HL-60 (cell line): ENCODE measurements around the gene MYL12B.

ENCODE experiments used
- DNase-seq, 2 experiments: peaks; one replicate each; pipeline ENCODE4 v3.0.0-alpha.2; 2010 to 2020; ENCODE audit warnings: low read depth in 1 of 2, low spot score in 1 of 2
- H3K27ac ChIP-seq: fragments of 250-450 bp; sonication (Bioruptor Pico); replicated peaks from 2 replicates; pipeline ENCODE4 v1.5.1; 2020; ENCODE audit warnings: mild to moderate bottlenecking, moderate library complexity
- H3K27me3 ChIP-seq: fragments of 250-450 bp; sonication (Bioruptor Pico); 2 replicates; pipeline ENCODE4 v1.5.1; 2021; ENCODE audit warnings: mild to moderate bottlenecking, moderate library complexity; ENCODE audit not compliant: insufficient read depth, poor library complexity, severe bottlenecking
- H3K4me3 ChIP-seq: replicated peaks from 2 replicates; pipeline ENCODE4 v1.5.1; 2011; ENCODE audit warnings: mild to moderate bottlenecking, control low read depth, low read length; ENCODE audit not compliant: insufficient read depth
- CTCF ChIP-seq: IDR thresholded peaks from one replicate; pipeline ENCODE4 v1.5.1; 2011; ENCODE audit warnings: low read length, control low read depth, inconsistent platforms; ENCODE audit not compliant: insufficient read depth
- GABPA ChIP-seq: IDR thresholded peaks from 2 replicates; pipeline ENCODE4 v1.6.1; 2012; ENCODE audit warnings: low read depth
- POLR2AphosphoS5 ChIP-seq: IDR thresholded peaks from 2 replicates; pipeline ENCODE4 v1.6.1; 2012; ENCODE audit warnings: low read depth
- REST ChIP-seq: IDR thresholded peaks from 2 replicates; pipeline ENCODE4 v1.6.1; 2012; ENCODE audit warnings: low read depth; ENCODE audit not compliant: insufficient replicate concordance
- SPI1 ChIP-seq: IDR thresholded peaks from 2 replicates; pipeline ENCODE4 v1.6.1; 2012; ENCODE audit warnings: low read depth, mild to moderate bottlenecking, borderline replicate concordance

MYL12B gene

GRCh38 chr18:3265564-3266033 is 3.7 kb downstream of the MYL12B start:
- no peak overlapping the region for H3K4me3 ChIP-seq
- no peak for DNase-seq
- TF ChIP-seq REST (peak; percentile 75), SPI1 (0 out of 2 replicates have a peak, but pooled peaks have one; percentile 14), POLR2AphosphoS5 (no peak)
- no peak overlapping the region for H3K27ac ChIP-seq
- H3K27me3 ChIP-seq, result no peaks in the 10 kb centered on the region

- Histone ChIP-seq H3K27me3 (no peaks in the 10 kb centered on the region), H3K27ac (no peak overlapping the region), H3K4me3 (no peak overlapping the region)
- TF ChIP-seq REST, result no peak
- TF ChIP-seq SPI1, result no peak
- no peak for TF ChIP-seq CTCF
- TF ChIP-seq GABPA, result no peak
- no peak for TF ChIP-seq POLR2AphosphoS5
- no peak for DNase-seq
Measured at GRCh38 chr18:3266062-3266608, 4.2 kb downstream of the MYL12B start.

GRCh38 chr18:3268306-3268705 is 6.4 kb downstream of the MYL12B start:
- TF ChIP-seq POLR2AphosphoS5, result no peak
- no peak for TF ChIP-seq GABPA
- no peak for TF ChIP-seq SPI1
- TF ChIP-seq REST, result no peak
- no peak for TF ChIP-seq CTCF
- no peak overlapping the region for H3K27ac ChIP-seq
- no peaks in the 10 kb centered on the region for H3K27me3 ChIP-seq
- H3K4me3 ChIP-seq, result no peak overlapping the region
- no peak for DNase-seq
